NCI-H2196 (cell line): ENCODE data around the gene VCX3A.
"Not testable (repeated sequence)": the region's sequence is repeated elsewhere in the genome, so short reads cannot be mapped to it uniquely, and the experiment has no call there.

Source experiments
- DNase-seq: peaks from one replicate; lab custom pipeline; 2025; ENCODE audit not compliant: unreplicated experiment; lab: John Stamatoyannopoulos, UW

Gene VCX3A

DNA sequence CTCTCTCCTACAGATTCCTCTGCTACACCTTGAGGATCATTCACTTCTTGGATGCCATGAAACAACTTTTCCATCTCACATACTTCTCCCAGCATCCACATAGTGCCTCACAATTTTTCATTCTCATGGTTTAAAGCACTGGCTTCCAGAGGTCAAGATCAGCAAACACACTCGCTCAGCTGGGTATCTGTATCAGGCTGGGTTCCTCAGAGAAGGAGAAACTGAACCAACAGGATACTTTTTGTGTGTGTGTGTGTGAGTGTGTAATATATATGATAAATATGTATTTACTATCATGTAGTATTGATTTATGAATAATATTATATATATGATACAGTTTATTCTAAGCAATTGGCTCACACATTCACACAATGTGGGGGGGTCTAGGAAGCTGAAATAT, at the start of gene VCX3A:
TSS of gene VCX3A (minus strand) at position 101 of the 400 bp plus-strand sequence. CDS start 621 bp downstream, outside the sequence.
- DNase-seq = not testable (repeated sequence)

DNA sequence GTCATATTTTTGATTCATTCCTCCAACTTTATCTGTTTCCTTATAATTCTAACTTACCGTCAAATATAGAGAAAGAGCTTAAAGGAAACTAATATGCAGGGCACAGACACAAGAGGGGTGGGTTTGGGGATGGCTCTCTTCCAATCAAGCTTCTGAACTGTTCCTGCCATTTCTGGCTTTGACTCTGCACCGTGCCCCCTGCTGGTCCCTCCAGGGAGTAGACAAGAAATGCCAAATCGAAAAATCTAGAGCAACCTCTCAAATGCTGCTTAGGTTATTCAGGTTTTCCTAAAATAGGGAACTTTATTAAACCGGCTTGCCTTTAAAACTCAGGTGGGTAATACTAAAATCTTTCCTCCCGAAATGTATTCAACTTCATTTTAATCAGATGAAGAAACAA, 39.8 kb upstream of the VCX3A start:
- DNase-seq = no peak

GRCh38 chrX:6568031-6568430, 33.1 kb upstream of the VCX3A start:
- DNase-seq = no peak

GRCh38 chrX:6558979-6559378, 24.1 kb upstream of the VCX3A start:
- no peak for DNase-seq

GRCh38 chrX:6557690-6558089, 22.8 kb upstream of the VCX3A start:
- DNase-seq = no peak

DNA sequence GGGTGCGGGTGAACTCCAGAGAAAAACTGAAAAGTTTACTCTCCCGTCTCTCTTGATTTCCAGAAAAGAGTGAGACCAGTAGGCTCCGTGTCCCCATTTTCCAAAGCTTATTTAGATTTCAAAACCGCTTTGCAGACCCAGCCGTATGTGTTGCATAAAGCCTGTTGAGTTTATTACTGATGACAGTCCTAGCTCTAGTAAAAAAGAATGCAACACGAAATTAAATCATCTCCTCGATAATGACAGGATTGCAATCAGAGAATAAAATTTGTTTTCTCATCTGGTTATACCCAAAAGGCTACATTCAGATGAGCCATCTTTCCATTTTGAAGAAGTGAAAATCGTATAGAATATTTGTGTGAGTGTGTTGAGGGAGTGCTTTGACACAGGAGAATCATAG, 16.1 kb upstream of the VCX3A start:
- DNase-seq = no peak

GRCh38 chrX:6545712-6546111, 10.8 kb upstream of the VCX3A start:
- DNase-seq = no peak

DNA sequence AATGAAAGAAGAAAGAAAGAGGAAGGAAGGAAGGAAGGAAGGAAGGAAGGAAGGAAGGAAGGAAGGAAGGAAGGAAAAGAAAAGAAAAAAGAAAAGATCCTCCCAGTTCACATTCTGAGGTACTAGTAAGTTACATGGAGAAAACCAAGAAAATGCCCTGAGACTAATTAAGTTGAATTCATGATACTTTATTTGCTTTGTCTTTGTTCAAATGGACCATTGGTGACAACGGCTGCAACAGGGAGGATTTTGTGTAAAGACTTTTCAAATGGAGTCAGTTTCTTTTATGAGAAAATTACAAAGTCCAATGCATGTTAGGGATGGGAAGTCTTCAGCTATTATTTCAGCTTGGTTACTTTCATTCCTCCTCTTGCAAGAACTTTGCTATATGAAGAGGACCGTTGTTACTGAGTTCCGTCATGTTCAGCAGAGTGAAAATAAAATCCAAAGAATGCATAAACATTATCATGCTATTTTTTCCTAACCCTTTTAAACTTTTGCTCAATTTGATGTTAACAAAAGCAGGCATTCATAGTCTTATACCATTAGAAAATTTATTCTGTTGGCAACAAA, 8.3 kb downstream of the VCX3A start:
- no peak for DNase-seq

DNA sequence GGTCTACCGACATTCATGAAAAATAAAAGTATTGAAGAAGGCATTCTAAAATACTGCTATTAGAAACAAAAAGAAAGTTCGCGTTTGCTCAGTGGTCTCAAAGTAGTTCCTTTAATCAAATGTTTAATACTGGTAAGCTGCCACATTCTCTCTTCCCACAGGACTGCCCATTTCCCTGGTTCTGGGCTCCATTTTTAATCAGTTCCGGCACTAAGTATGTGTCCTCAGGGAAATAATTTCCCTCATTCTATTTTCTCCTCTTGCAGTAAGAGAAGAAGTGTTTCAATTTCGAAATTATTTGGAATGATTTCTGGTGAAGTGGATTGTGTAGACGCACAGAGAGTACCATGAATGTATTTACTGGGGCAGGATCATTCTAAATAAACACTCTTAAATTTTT, 17.5 kb downstream of the VCX3A start:
- DNase-seq = no peak

- DNase-seq = no peak
Observed at GRCh38 chrX:6506444-6506843, 28.5 kb downstream of the VCX3A start.

GRCh38 chrX:6505960-6506359, 29.0 kb downstream of the VCX3A start:
- DNase-seq = no peak

DNA sequence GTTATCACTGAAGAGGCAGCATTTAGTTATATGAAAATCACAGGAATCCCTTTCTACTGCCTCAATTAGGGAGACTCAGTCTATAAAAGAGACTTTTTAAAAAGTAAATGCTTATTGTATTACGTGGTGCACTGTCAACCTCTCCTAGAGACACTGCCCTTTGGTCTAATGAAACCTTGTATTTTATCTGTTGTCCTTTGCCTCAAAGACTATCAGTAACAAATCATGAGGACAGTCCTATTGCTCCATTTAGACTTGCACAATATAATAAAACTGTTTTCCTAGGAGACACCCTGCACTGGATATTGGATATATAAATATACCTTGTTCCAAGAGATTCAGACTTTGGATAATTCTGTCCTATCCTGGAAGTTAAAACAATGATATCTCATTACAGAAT, 34.2 kb downstream of the VCX3A start:
- DNase-seq = no peak

DNA sequence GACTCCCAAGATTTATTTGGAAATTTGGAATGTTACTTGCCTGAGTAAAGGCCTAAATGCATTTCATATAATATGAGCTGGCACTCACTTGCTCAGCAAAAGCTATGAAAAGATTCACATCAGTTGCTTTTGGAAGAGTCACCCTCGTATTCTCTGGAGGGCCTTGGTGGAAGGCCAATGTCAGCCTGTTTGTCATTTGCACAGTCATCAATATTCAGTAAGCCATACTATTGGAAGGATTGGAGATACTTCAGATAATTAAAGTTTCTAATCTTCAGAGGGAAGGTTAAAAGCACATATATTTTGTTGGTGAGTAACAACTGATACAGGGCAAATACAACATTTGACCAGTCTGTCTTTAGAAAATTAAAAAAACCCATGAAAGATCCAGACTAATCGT, 36.6 kb downstream of the VCX3A start:
- DNase-seq = no peak
